HG03139 (cell line): Measurements from ENCODE around the gene LEF1.

Experiments used
- ATAC-seq: cut with Tn5 transposase; IDR thresholded peaks from one replicate; pipeline ENCODE4 v1.9.1; 2021; ENCODE audit not compliant: unreplicated experiment

Gene LEF1

GRCh38 chr4:108003982-108004515, 164.7 kb downstream of the LEF1 start:
- ATAC-seq, result no peak

GRCh38 chr4:108001540-108002135, 167.1 kb downstream of the LEF1 start:
- ATAC-seq, result no peak

- no peak for ATAC-seq
Measured at GRCh38 chr4:107999932-108000539, 168.7 kb downstream of the LEF1 start.

GRCh38 chr4:107997794-107998193, 170.9 kb downstream of the LEF1 start:
- no peak for ATAC-seq
